Activated naive CD4-positive, alpha-beta T cell treated with anti-CD3 and anti-CD28 coated beads, Interleukin-2, amount 50 U/mL, for 72 hours (primary cell): ENCODE measurements around the gene ARHGAP33. TPM values are rescaled to one million over a fixed set of nuclear protein-coding genes. Genes with fewer than 3 reads are reported as not detected.
A peak's percentile ranks its signal among the peaks of the same experiment; 100 is the strongest.
"Not testable (repeated sequence)": the region's sequence is repeated elsewhere in the genome, so short reads cannot be mapped to it uniquely, and the experiment has no call there.

Experiments used
- ATAC-seq, 2 donors: fragments of 150-1000 bp; cut with Tn5 transposase; 2 replicates each; pipeline ENCODE4 v1.10.0; 2021; ENCODE audit warnings: mild to moderate bottlenecking in 2 of 2, moderate library complexity in 2 of 2
- DNase-seq, 2 donors: peaks; one replicate each; pipeline ENCODE4 v3.0.0; 2021 to 2022; ENCODE audit warnings: low spot score in 2 of 2
- H3K27ac Mint-ChIP-seq, 2 donors: one replicate each; pipeline ENCODE4 v1.8.0; 2022; ENCODE audit warnings: mild to moderate bottlenecking in 2 of 2, mixed read lengths in 2 of 2
- H3K36me3 Mint-ChIP-seq, 2 donors: one replicate each; pipeline ENCODE4 v1.8.0; 2022; ENCODE audit warnings: mixed read lengths in 2 of 2
- H3K9me3 Mint-ChIP-seq, 2 donors: one replicate each; pipeline ENCODE4 v1.8.0; 2022; ENCODE audit warnings: mixed read lengths in 2 of 2
- total RNA-seq, 2 donors: library from RNA; stranded (reverse); gene quantifications; one replicate each; pipeline ENCODE4 v1.2.3, GENCODE V29; 2022

Gene ARHGAP33
- total RNA-seq, 2 donors from 2014 or later = 38.7 to 106 TPM

DNA sequence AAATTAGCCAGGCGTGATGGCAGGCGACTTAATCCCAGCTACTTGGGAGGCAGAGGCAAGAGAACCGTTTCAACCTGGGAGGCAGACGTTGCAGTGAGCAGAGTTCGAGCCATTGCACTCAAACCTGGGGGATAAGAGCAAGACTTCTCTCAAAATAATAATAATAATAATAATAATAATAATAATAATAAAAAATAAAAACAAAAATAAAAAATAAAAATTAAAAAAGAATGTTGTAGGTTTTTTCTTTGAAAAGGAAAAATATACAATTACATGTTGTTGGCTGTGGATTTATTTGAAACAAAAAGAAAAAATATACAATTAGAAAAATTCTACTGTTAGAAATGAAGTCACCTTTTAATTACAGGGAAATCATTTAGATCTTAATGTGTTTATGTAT, 48.8 kb downstream of the ARHGAP33 start:
- Mint-ChIP-seq H3K36me3 (no peaks in the 10 kb centered on the region), H3K27ac (no peak overlapping the region), H3K9me3 (no peaks in the 10 kb centered on the region)
- ATAC-seq (no peak), DNase-seq (no peak)

DNA sequence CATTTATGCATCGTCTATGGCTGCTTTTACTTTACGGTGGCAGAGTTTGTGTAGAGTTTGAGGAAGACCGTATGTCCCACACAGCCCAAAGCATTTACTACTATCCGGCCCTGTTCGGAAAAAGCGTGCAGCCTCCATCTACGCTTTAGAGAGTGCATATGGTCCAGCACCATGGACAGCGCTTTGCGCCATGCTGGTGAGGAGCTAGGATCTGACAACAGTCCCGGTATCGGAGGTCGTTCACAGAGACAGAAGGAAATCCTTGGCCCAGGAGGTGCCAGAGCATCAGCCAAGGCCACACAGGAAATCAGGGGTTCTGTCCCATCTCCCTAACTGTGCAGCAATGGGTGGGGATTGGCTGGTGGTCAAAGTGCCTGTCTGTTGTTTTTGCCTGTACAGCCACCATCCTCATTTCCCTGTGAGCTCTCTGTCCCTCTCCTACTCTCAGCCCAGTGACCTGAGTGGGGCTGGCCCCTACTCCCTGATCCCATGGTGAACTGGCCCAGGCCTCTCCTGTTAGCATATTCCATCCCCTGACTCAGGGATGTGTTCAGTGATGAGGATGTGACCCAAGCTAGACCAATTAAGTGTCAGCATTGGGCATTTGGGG, 53.4 kb downstream of the ARHGAP33 start:
- ATAC-seq (peak in 1 of 2 donors; percentile 61), DNase-seq (peak in 1 of 2 donors; percentile 68)
- no peak overlapping the region for H3K27ac Mint-ChIP-seq
- no peaks in the 10 kb centered on the region for H3K36me3 Mint-ChIP-seq
- H3K9me3 Mint-ChIP-seq = no peaks in the 10 kb centered on the region

DNA sequence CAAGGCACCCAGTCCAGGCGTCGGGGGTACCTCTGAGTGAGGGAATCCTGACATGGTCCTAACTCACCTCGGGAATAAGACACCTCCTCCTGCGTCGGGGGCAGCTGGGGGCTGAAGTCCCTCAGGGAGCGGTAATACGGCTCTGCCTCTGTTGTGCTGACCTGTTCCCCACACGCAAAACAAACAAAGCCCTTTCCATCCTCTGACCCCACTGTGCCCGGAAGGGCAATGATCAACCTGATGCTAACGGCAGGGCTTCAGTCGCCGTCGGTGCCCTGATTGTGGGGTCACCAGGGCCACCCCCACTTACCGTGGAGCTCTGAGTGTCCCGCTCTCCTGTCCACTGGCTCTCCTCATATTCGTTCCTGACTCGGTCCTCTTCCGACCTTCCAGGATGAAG, 55.6 kb downstream of the ARHGAP33 start:
- H3K36me3 Mint-ChIP-seq = no peaks in the 10 kb centered on the region
- H3K9me3 Mint-ChIP-seq = no peaks in the 10 kb centered on the region
- no peak overlapping the region for H3K27ac Mint-ChIP-seq
- DNase-seq (no peak), ATAC-seq (no peak)

- ATAC-seq = no peak
- DNase-seq = no peak
- no peaks in the 10 kb centered on the region for H3K9me3 Mint-ChIP-seq
- no peaks in the 10 kb centered on the region for H3K36me3 Mint-ChIP-seq
- H3K27ac Mint-ChIP-seq = no peak overlapping the region
Measured at GRCh38 chr19:35832054-35832453, 56.7 kb downstream of the ARHGAP33 start.

DNA sequence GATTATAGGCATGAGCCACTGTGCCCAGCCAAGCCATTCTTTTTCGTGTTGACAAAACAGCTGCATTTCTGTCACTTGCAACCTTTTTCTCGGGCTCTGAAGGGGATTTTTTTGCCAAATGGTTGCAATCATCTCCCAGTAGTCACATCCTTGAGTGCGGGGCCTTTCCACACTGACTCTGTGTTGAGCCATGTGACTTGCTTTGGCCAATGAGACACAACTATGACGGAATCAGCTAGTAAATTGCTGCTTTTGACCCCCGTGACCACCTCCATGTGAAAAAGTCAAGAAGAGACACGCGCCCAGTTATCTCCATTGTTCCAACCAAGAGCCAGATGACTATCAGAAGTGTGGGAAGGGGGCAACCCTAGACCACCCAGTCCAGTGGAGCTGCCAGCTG, 58.6 kb downstream of the ARHGAP33 start:
- Mint-ChIP-seq H3K27ac (no peak overlapping the region), H3K9me3 (no peaks in the 10 kb centered on the region), H3K36me3 (no peaks in the 10 kb centered on the region)
- ATAC-seq = no peak
- DNase-seq = no peak

- H3K27ac Mint-ChIP-seq, ATAC-seq, H3K9me3 Mint-ChIP-seq, H3K36me3 Mint-ChIP-seq, DNase-seq: not testable (repeated sequence)
Measured at GRCh38 chr19:35836096-35836495, 60.7 kb downstream of the ARHGAP33 start.

Other genes with a start within 250 kb of the ARHGAP33 start
- not detected for gene SBSN, start 247.3 kb upstream of the ARHGAP33 start, total RNA-seq
- gene GAPDHS, start 242.1 kb upstream of the ARHGAP33 start, total RNA-seq = not detected
- 10 to 100 TPM; 44.1 to 69.1 TPM for gene TMEM147, start 229.9 kb upstream of the ARHGAP33 start, total RNA-seq
- gene ATP4A, start 211.9 kb upstream of the ARHGAP33 start, total RNA-seq = not detected
- not detected for gene PMIS2, start 189.4 kb upstream of the ARHGAP33 start, total RNA-seq
- 10 to 100 TPM; 44.2 to 44.5 TPM for gene HAUS5, start 162.8 kb upstream of the ARHGAP33 start, total RNA-seq
- 10 to 100 TPM; 69.3 to 79.0 TPM for gene RBM42, start 146.5 kb upstream of the ARHGAP33 start, total RNA-seq
- under 1 TPM; 0.62 to 0.77 TPM for gene ETV2, start 133.8 kb upstream of the ARHGAP33 start, total RNA-seq
- 100 to 1,000 TPM; 445 to 472 TPM for gene COX6B1, start 127.2 kb upstream of the ARHGAP33 start, total RNA-seq
- gene UPK1A, start 109.0 kb upstream of the ARHGAP33 start, total RNA-seq = 1 to 10 TPM in 1 of 2 donors, not detected in 1; 4.4 TPM
- 100 to 1,000 TPM; 181 to 198 TPM for gene ZBTB32, start 71.0 kb upstream of the ARHGAP33 start, total RNA-seq
- gene KMT2B, start 57.6 kb upstream of the ARHGAP33 start, total RNA-seq = 100 to 1,000 TPM in 1 of 2 donors, 10 to 100 TPM in 1; 54.6 to 200 TPM
- 100 to 1,000 TPM in 1 of 2 donors, 10 to 100 TPM in 1; 74.6 to 245 TPM for gene IGFLR1, start 33.1 kb upstream of the ARHGAP33 start, total RNA-seq
- 10 to 100 TPM; 33.8 to 69.0 TPM for gene U2AF1L4, start 30.1 kb upstream of the ARHGAP33 start, total RNA-seq
- 10 to 100 TPM; 43.2 to 49.4 TPM for gene PSENEN, start 29.9 kb upstream of the ARHGAP33 start, total RNA-seq
- 10 to 100 TPM; 11.2 to 25.0 TPM for gene LIN37, start 27.0 kb upstream of the ARHGAP33 start, total RNA-seq
- gene HSPB6, start 18.5 kb upstream of the ARHGAP33 start, total RNA-seq = under 1 TPM; 0.32 to 0.99 TPM
- gene PROSER3, start 17.4 kb upstream of the ARHGAP33 start, total RNA-seq = 10 to 100 TPM; 28.3 to 49.4 TPM
- gene PRODH2, start 37.3 kb downstream of the ARHGAP33 start, total RNA-seq = not detected
- gene NPHS1, start 76.9 kb downstream of the ARHGAP33 start, total RNA-seq = under 1 TPM in 1 of 2 donors, not detected in 1; 0.10 TPM
- gene KIRREL2, start 81.3 kb downstream of the ARHGAP33 start, total RNA-seq = 1 to 10 TPM; 1.2 to 3.3 TPM
- 1 to 10 TPM; 2.9 to 9.3 TPM for gene APLP1, start 93.0 kb downstream of the ARHGAP33 start, total RNA-seq
- gene NFKBID, start 125.0 kb downstream of the ARHGAP33 start, total RNA-seq = 100 to 1,000 TPM in 1 of 2 donors, 10 to 100 TPM in 1; 58.9 to 144 TPM
- gene HCST, start 127.0 kb downstream of the ARHGAP33 start, total RNA-seq = 10 to 100 TPM; 40.0 to 48.5 TPM
- under 1 TPM in 1 of 2 donors, not detected in 1; 0.75 TPM for gene TYROBP, start 132.7 kb downstream of the ARHGAP33 start, total RNA-seq
- gene LRFN3, start 160.8 kb downstream of the ARHGAP33 start, total RNA-seq = 10 to 100 TPM in 1 of 2 donors, 1 to 10 TPM in 1; 6.4 to 10.1 TPM
- gene SDHAF1, start 219.6 kb downstream of the ARHGAP33 start, total RNA-seq = 10 to 100 TPM; 23.0 to 24.7 TPM
- gene SYNE4, start 233.2 kb downstream of the ARHGAP33 start, total RNA-seq = 1 to 10 TPM; 1.8 to 2.6 TPM
- 10 to 100 TPM; 50.4 to 74.0 TPM for gene ALKBH6, start 238.6 kb downstream of the ARHGAP33 start, total RNA-seq